GM18861 (cell line): Measurements from ENCODE around the gene CACNA1D.

Source experiments
- ATAC-seq: cut with Tn5 transposase; IDR thresholded peaks from one replicate; pipeline ENCODE4 v1.9.1; 2021; ENCODE audit not compliant: unreplicated experiment

The CACNA1D gene

DNA sequence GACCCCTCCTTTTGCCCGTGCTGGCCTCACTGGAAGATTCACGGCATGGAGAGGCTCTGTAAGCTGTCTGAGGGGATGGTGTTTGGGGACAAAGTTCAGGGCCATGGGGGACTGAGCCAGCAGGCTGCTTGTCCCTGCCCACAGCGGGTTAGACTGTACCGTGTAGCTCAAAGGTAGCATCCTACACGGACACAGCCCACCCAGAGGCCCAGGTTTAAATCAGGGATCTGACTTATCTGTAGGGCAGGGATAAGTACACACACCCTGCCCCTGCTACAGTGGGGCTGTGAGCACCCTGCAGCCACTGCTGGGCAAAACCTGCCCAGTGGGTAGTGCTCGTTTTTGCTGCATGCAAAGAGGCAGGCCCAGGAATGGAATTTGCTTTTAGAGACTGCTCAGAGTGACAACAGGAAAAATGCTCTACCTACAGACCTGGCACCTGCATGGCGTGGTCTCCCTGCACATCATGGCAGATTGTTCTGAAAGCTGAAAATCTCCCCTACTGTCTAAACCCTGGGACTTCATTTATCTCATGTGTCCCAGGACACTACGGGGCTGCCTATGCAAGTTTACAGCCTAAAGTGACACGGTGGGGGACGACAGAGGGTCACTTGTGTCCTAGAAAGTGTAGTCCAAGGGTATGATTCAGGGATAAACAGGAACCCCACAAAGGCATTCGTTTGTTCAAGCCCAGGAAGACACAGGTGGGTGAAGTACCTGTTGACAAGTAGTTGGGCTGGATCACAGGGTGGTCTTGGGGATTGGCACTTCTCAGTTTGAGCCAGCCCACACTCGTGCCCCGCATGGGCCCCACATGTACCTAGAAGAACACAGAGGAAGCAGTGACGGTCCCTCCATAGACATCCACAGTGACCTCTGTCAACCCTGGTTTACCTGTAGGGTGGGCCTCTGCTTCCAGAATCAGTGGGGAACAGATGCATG is 324.1 kb downstream of the CACNA1D start:
- no peak for ATAC-seq

DNA sequence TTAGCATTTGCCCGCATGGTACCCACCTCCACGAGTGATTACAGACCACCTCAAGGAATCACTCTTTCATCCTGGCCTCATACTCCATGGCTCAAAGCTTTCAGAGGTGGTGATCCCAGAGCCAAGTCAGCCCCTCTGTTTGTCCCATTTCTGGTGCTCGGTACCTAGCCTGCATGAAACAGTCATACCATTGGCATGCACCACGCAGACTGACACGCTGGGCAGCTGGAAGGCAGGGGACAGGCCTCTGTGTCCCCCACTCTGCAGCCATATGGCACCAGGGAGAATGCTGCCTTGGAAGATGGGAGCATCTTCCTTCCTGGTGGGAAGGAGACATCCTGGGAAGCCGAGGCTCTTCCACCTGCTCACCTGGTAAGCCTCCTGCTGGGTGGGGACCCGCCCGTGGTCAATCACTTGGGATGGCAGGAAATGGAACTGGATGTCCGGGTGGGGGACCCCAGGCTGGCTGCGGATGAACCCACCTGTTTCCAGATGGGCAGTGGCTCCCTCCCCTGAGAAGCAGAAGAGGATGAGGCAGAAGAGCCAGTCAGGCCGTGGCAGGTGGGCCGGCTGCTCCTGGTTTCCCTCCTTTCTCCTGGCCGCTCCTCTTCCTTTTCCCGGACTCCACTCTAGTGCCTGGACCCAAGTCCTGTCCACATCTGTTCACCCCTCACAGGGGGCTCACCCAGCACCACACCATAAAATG is 324.9 kb downstream of the CACNA1D start:
- no peak for ATAC-seq

DNA sequence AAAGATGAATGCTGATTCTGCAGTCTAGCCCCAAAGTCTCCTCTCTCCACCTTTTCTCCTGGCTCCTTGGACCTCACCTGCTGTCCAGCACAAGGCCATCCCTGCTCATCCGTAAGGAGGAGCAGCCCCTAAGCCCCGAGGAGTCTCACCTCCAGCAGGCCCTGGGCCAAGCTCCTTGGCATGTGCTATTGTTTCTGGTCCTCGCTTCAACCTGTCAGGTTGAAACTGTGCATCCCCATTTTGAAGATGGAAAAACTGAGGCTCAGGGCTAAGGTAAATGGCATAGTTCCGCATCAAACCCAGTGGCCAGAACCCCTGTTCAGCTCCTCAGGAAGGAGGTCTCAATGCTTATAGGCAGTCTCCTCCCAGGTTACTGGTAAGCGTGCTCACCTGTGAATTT is 325.7 kb downstream of the CACNA1D start:
- no peak for ATAC-seq

DNA sequence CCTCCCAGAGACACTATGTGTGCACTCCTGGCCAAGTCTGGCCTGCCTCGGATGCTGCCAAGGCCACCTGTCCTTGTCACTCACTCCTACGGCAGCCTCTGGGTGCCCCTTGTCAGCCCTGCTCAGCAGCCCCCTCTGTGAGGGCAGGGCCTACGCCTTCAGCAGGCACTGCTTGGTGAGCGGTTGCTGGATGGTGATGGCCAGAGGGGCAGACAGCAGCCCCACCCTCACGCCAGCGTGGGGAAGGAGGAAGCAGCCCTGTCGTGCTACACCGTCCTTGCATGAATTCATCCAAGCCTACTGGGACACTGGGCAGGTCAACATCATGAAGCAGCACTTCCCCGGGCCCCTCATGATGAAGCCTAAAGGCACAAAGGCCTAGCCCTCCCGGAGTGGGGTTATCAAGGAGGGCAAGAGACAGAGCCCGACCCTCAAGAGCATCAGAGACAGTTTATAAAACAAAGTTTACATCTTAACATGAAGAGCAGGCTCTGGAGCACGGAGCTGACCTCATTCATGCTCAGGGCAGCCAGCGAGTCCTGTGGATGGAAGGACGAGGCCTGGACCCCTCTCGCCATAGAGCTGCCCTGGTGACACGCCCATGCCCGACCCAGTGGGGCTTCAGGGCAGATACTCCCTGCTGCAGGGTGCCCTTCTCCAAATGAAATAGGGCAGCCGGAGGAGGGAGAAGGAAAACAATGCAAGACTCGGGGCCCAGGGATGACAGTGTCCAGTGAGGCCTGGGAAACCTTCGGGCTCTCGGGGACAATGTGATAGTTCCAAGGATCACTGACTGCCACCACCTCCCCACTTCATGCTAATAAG is 326.6 kb downstream of the CACNA1D start:
- ATAC-seq, result no peak

DNA sequence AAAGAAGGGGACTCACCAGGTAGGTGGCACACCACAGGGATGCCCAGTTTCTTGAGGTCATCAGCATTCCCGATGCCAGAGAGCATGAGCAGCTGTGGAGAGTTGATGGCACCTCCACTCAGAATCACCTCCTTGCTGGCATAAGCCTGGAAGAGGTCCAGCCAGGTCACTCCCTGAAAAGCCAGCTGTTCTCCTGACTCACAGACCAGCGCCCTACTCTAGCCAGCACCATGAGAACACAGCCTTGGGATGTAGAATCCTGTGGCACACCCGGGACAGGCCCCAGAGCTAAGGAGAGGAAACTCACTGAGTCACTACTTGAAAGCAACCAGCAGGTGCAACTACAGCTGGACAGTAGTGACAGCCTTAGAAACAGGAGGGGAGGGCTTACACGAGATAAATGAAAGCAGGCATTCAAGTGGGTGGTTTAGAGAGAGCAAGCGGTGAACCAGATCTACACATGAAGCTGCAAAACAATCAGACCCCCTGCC is 327.3 kb downstream of the CACNA1D start:
- ATAC-seq, result no peak

DNA sequence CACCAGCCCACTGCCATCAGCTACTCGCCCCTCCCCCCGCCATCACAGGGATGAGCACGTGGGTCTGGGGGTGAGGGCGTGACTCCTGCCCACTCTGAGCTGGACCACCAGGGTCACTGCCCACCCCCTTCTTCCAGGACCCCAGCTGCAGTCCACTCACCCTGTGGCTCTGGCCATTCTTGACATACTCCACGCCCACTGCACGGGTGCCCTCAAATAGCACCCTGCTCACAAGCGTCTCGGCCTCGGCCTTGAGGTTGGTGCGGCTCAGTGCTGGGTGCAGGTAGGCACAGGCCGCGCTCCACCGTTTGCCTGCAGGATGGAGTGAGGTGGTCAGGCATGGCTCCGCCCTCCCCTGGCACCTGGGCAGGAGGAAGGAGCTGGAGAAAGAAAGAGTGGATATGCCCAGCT is 327.9 kb downstream of the CACNA1D start:
- ATAC-seq, result no peak

DNA sequence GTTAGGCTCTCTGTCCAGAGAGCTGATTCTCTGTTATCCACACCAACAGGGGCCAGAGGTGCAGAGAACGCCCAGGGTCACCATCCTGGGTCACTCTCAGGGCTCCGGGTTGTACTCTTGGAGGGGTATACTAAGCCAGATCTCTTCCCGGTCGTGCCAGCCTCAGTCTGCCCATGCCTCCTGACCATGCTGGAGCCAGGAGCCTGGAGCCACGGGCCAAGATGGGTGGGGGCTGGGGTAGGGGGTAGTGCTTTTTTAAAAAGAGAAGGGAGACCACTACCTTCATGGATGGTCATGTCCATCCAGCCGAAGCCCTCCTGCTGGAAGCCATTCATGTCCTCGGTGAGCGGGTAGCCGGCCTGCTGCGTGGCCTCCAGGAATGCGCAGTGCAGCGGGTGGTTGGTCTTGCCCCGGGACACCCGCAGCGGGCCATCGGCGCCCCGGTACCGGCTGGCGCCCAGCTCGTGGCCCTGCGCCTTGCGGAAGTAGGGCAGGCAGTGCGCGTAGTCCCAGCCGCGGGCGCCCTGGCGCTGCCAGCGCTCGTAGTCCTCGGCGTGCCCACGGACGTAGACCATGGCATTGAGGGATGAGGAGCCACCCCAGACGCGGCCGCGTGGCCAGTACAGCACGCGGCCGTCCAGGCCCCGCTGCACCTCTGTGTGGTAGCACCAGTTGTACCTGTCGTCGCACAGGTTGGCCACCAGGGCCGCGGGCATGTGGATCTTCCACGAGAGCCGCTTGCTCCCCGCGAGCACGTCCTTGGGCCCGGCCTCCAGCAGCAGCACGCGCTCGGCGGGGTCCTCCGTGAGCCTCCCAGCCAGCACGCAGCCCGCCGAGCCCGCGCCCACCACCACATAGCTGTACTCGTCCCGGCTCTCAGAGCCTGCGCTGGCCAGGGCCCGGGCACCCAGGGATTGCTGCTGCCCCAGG is 328.9 kb downstream of the CACNA1D start:
- ATAC-seq, result no peak

DNA sequence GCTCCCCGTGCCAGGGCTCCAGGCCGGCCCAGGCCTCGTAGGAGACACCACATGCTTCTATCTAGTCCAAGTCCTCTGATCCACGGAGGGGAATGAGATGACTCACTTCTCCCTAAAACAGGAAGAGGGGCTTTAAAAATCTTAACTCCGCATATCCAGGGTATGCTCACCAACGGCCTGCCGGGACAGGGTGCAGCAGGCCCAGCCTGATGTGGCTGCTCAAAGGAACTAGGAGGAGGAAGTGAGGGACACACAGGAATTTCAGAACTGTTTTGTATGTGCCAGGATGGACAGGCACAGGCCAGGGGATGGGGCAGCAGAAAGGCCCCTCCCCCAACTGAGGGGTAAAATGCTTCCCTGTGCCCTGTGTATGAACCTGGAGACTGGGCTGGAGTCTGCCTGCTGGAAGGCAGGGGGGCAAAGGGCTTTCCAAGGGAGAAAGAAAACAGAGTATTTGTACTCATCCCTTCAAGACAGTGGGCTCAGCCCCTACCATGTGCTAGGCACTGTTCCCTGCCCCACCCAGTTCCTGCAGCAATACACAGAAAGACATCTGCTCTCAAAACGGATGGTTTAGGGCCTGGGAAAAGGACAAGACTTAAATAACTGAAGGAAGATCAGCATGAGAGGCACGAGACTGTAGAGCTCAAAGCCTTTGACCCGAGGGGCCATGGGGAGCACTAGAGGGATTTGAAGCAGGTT is 329.7 kb downstream of the CACNA1D start:
- ATAC-seq, result no peak

DNA sequence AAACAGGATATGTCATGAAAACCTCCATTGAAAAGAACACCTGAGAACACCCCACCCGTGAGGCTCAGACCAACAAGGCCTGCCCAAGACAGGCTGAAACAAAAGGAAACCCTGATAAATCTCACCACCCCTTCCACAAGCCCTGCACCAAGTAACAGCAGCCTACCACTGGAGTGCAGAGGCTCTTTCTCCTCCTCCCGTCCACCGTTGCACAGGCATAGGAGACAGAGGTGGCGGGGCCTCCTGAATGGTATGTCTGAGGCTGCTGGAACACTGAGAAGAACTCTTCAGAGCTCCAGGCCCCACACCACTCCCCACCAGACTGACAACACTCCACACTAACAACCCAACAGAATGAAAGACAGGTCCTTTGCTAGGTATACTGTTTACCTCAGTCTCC is 330.4 kb downstream of the CACNA1D start:
- ATAC-seq, result no peak

DNA sequence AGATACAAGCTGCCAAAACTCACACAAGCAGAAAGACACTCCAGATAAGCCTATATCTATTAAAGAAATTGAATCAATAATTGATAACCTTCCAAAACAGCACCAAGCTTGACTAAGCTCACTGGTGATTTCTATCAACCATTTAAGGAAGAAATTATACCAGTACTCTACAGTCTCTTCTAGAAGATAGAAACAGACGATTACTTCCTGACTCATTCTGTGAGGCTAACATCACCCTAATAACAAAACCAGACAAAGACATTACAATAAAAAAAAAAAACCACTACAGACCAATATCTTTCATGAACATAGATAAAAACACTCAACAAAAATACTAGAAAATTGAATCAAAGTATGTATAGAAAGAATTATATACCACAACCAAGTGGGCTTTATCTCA is 331.6 kb downstream of the CACNA1D start:
- ATAC-seq, result no peak

DNA sequence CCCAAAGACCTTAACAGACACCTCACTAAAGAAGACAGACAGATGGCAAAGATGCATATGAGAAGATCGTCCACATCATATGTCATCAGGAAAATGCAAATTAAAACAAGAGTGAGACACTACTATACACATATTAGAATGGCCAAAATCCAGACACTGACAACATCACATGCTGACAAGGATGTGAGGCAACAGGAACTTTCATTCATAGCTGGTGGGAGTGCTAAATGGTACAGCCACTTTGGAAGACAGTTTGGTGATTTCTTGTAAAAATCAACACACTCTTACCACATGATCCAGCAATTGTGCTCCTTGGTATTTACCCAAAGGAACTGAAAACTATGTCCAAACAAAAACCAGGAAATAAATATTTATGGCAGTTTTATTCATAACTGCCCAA is 334.2 kb downstream of the CACNA1D start:
- no peak for ATAC-seq

DNA sequence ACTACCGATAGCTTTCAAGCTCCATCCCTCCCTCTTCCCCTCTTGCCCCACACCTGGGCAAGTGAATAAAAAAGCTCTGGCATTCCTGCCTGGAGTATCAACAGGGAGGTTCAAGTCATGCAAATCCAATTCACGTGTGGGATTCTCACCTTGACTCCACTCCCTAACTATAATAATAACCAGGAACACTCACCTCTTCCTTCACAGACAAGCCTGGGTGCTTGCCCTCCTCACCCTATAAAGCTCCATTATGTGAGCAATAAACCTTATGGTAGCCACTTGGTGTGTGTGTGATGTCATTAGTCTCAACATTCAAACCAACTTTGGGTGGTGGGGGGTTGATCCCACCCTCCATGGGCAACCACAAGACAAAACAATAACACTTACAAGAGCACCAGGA is 335.2 kb downstream of the CACNA1D start:
- no peak for ATAC-seq

DNA sequence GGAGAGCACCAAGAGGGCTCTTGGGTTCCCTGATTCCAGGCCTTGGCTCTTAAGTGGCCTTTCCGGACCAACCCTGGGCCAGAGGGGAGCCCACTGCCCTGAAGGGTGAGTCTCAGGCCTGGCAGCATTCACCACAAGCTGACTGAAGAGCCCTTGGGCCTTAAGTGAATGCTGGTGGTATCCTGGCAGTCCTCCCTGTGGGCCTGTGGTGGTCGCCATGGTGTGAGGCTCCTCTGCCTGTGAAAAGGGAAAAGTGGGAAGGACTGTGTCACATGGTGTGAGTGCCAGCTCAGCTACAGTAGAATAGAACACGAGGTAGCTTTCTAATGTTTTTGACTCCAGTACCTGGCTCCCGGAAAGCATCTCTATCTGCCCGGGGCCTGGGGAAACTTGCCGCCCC is 336.5 kb downstream of the CACNA1D start:
- ATAC-seq, result no peak

DNA sequence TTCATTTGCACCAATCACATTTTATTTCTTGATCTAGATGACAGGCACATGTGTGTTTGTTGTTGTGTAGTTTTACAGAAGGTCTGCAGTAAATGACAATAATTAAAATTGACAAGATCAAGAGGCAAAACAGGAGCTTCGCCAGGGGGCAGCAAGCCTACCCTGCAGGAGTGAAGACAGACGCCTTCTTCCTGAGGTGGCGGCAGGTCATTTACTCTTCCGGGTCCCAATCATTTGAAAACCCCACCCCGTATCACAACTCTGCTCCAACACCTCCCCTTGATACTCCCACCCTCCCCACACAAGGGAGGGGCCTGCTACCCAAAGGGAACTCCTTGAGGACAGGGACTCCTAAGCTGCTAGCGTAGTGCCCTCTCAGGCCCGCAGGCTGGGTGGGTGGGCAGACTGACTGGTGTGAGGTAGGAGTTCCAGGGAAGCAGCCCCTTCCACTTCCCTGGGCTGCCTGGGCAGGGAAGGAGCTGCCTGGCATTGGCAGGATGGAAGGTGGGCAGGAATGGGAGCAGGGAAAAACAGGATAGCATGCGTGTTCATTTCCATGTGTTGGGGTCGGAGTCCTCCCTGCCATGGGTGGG is 338.7 kb downstream of the CACNA1D start:
- no peak for ATAC-seq

DNA sequence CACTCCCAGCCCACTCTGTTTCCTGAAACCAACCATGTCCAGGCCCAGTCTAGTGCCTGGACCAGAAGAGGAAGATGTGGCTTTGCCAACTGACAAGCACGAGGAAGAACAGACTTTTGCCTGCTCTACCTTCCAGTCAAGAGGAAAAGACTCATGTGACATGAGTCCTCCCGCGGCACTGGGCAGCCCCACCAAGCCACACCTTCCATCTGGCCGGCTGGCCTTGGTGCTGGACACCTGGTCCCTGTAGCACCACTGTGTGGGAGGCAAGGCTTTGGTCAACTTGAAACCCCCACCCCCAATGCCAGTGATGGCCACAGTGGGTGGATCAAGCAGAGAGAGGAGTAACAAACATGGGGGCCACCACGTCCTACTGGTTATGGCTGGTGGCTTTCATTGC is 339.3 kb downstream of the CACNA1D start:
- ATAC-seq, result no peak

DNA sequence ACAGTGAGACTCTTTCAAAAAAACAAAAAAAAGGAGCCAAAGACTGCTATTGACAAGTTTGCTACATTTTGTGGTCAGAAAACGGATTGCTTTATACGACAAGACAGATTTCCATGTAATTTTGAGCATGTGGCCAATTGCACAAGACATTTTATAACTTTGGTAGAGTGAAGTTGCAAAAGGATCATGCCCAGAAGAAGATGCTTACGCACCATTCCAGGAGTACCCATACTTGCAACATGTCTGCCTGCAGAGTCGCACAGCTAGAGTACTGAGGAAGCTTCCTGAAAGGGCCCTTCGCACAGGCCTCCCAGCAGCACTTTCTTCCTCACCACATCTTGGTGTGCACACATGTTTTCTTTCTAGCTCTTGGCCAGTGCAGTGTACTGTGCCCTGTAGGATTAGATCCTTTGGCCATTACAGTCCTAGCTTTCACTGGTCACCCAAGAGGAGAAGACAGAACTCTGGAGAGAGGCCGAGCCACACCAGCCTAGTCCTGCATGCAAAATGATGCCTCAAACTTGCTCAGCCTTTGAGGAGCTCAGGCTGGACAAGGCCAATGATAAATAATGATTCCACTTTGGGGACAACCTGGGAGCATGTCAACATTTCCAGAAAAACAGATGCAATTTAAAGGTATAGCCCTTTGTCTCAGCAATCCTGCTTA is 340.2 kb downstream of the CACNA1D start:
- ATAC-seq, result no peak

DNA sequence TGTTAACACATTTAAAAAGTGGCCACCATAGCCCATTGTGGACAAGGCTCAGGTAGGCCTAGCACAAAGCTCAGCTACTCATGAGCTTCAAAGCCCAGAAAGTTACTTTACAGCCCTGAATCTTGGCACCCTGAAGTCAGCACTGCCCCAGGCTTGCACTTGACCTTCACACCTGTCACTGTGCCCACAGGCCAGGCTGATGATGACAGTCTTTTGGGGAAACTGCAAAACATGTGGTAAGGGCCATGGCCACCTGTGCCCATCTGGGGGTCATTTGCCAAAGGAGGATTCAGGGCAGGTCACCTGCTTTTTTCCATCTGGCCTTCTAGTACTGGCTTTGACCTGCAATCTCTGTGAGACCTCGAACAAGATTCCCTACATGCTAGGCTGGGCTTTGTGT is 340.8 kb downstream of the CACNA1D start:
- ATAC-seq, result no peak

DNA sequence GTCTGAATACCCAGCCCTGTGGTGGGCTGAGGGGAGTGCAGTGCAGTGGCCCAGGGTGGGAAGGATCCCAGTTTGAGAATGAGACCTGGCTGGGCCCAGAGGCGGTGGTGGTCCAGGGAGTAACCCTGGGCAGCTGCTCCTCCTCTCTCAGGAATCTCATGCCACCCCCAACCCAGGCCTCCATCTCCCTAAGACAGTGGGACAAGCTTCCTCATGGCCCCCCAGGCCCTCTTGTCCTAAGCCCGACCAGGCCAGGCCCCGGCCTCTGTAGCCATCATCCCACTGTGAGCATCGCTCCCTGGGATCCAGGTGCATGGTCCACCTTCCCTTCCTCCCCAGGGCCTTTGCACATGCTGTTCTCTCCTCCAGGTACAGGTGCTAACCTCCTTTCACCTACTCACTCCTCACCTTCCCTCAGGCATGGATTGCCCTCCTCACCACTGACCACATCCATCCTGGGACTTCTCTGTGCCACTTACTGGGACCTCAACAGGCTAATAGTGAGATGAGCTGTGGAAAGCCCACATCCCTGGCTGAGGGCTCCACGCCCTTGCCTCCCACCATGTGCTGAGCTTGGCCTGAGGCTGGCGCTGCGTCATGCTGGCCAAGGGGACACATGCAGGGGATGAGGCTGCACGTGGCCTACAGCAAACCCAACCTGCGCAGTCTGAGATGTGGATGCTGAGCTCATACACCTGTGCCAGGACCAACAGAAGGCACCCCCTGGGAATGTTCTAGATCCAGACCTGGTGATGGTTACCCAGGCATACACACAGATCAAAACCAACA is 341.9 kb downstream of the CACNA1D start:
- no peak for ATAC-seq
